Lung (tissue), 12 donors: ENCODE measurements around the gene POMT2. TPM values are rescaled to one million over a fixed set of nuclear protein-coding genes. Genes with fewer than 3 reads are reported as not detected.

ENCODE experiments used
- ATAC-seq: fragments of 200-7000 bp; cut with Tn5 transposase; one replicate; pipeline ENCODE4 v1.9.1; 2020; ENCODE audit warnings: moderate number of reproducible peaks; ENCODE audit not compliant: insufficient read depth, low FRiP score
- DNase-seq, 3 donors: peaks; one replicate each; pipeline ENCODE4 v3.0.0-alpha.2; 2013 to 2017
- H3K27ac ChIP-seq, 2 donors: one replicate each; pipeline ENCODE4 v1.5.1; 2013; ENCODE audit warnings: mild to moderate bottlenecking in 2 of 2, moderate library complexity in 2 of 2, control low read depth in 1 of 2, inconsistent platforms in 1 of 2, low read depth in 1 of 2, low read length in 1 of 2
- H3K27me3 ChIP-seq, 3 donors: one replicate each; pipeline ENCODE4 v1.5.1; 2013; ENCODE audit warnings: low read length in 2 of 3; ENCODE audit not compliant: control insufficient read depth in 3 of 3, insufficient read depth in 3 of 3
- H3K36me3 ChIP-seq, 4 donors: one replicate each; pipeline ENCODE4 v1.5.1; 2013; ENCODE audit warnings: low read length in 4 of 4, mild to moderate bottlenecking in 1 of 4, moderate library complexity in 1 of 4; ENCODE audit not compliant: control insufficient read depth in 4 of 4, insufficient read depth in 4 of 4
- H3K4me1 ChIP-seq, 5 donors: one replicate each; pipeline ENCODE4 v1.5.1; 2013; ENCODE audit warnings: low read length in 5 of 5, mild to moderate bottlenecking in 2 of 5, moderate library complexity in 1 of 5; ENCODE audit not compliant: control insufficient read depth in 5 of 5, insufficient read depth in 5 of 5
- H3K4me3 ChIP-seq: one replicate; pipeline ENCODE4 v1.5.1; 2013; ENCODE audit warnings: mild to moderate bottlenecking, control low read depth, moderate library complexity
- H3K9ac ChIP-seq, 2 donors: one replicate each; pipeline ENCODE4 v1.5.1; 2013; ENCODE audit warnings: low read length in 2 of 2, control low read depth in 1 of 2; ENCODE audit not compliant: insufficient read depth in 1 of 2
- H3K9me3 ChIP-seq, 4 donors: one replicate each; pipeline ENCODE4 v1.5.1; 2013; ENCODE audit warnings: low read length in 3 of 4, mild to moderate bottlenecking in 1 of 4, moderate library complexity in 1 of 4; ENCODE audit not compliant: control insufficient read depth in 4 of 4, insufficient read depth in 3 of 4
- CTCF ChIP-seq: IDR thresholded peaks from 2 replicates; pipeline ENCODE4 v1.5.1; 2012; ENCODE audit warnings: mild to moderate bottlenecking; ENCODE audit errors: control extremely low read depth, extremely low read depth
- WGBS, 2 donors: extraction: QIAGEN DNeasy Blood & Tissue Kit; methylation state at CpG; one replicate each; pipeline ENCODE4 v1.1.7; 2013; 5-methylcytosine and 5-hydroxymethylcytosine counted together
- polyA plus RNA-seq, 2 donors: library from polyadenylated mRNA; stranded (reverse); fragments of 200-250 nt; gene quantifications; one replicate each; pipeline ENCODE4 v1.2.1, GENCODE V29; 2013
- total RNA-seq, 2 donors: library from RNA; depleted of rRNA in 1 of 2; stranded (reverse); fragments of >200 nt in 1 of 2; gene quantifications; one replicate each; pipeline ENCODE4 v1.2.1, GENCODE V29; 2014 to 2021
- donor health status: control.
- donor health status: control.
- donor health status: Bipolar disorder and iron deficiency.
- donor health status: healthy.
- donor health status: DM: yes; HTN: yes; CAD: no.

The POMT2 gene
- total and polyA plus RNA-seq, 4 donors = 10.0 to 43.1 (median 14.2) TPM

DNA sequence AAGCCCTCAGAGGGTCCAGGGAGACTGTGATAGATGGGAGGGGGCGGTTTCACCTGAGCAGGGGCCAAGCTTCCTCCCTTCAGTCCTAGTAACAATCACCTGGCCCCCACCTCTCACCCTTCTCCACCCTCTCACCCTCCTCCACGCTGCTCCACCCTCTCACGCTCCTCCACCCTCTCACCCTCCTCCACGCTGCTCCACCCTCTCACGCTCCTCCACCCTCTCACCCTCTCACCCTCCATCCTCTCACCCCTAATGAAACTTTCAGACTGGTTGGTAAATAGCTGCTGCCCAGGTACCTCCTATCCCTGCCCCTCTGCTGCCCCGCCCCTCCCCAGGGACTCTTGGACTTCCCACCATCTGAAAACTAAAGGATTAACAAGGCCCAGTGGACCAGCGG is 83.9 kb downstream of the POMT2 start:
- Histone ChIP-seq H3K27me3 (peaks cover 0 to 3% (median 0%) of the 10 kb centered on the region in 3 donors), H3K4me1 (no peaks in the 10 kb centered on the region), H3K36me3 (no peaks in the 10 kb centered on the region), H3K4me3 (no peak overlapping the region), H3K27ac (no peak overlapping the region), H3K9me3 (peaks cover 0 to under 1% (median 0%) of the 10 kb centered on the region in 4 donors), H3K9ac (no peak overlapping the region)
- no peak for TF ChIP-seq CTCF
- DNase-seq (no peak), ATAC-seq (no peak)
- WGBS, 2 donors = 69 to 78% methylated on average over 7 of the region's 7 CpGs

DNA sequence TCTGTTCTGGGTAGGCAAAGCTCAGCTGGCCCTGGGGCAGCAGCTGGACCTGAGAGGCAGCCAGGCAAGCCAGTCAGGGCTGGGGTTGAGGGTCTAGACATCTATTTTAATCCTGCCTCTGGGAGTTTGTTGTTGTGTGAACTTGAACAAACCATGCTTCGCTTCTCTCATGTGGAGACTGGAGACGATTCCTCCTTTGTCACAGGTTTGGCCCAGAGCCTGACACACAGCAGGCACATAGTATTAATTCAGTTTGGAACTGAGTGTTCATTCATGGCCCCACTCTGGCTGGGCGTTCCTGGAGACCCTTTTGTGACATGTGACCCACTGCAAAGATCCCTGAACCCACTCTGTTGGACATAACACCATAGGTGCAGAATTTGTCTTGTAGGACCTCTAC is 89.0 kb downstream of the POMT2 start:
- DNase-seq (no peak), ATAC-seq (no peak)
- Histone ChIP-seq H3K36me3 (no peaks in the 10 kb centered on the region), H3K4me3 (no peak overlapping the region), H3K9ac (no peak overlapping the region), H3K4me1 (no peaks in the 10 kb centered on the region), H3K27me3 (peaks cover 0 to 3% (median 0%) of the 10 kb centered on the region in 3 donors), H3K27ac (no peak overlapping the region), H3K9me3 (peaks cover 0 to 6% (median 3%) of the 10 kb centered on the region in 4 donors)
- 72 to 91% methylated on average over 3 of the region's 3 CpGs for whole genome bisulfite sequencing, 2 donors
- no peak for TF ChIP-seq CTCF

GRCh38 chr14:77230914-77231313 is 89.8 kb downstream of the POMT2 start:
- WGBS, 2 donors = 72 to 91% methylated on average over 2 of the region's 2 CpGs
- TF ChIP-seq CTCF = no peak
- H3K9me3 ChIP-seq = peaks cover 0 to 7% (median 3%) of the 10 kb centered on the region in 4 donors
- no peak overlapping the region for H3K9ac ChIP-seq
- no peaks in the 10 kb centered on the region for H3K4me1 ChIP-seq
- H3K27me3 ChIP-seq = peaks cover 0 to 3% (median 0%) of the 10 kb centered on the region in 3 donors
- no peak for DNase-seq
- no peak overlapping the region for H3K27ac ChIP-seq
- H3K36me3 ChIP-seq = no peaks in the 10 kb centered on the region
- H3K4me3 ChIP-seq = no peak overlapping the region
- ATAC-seq = no peak

DNA sequence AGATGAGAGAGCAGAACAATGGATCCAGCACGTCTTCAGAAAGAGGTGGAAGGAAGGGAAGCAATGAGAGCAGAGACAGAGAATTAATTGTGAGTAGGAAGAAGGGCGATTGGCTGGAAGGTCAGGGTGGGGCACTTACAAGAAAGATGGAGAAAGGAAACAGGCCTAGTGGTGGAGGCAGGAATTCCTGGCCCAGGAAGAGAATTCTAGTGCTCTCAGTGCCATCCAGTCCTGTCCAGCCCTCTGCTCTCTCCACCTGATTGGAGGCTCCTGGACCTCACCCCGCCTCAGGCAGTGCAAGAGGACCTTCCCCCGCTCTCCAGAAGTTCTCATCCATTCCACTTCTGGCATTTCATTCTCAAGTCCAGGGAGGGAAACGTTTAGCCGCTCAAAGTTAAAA is 92.6 kb downstream of the POMT2 start:
- H3K36me3 ChIP-seq = no peaks in the 10 kb centered on the region
- H3K27ac ChIP-seq = no peak overlapping the region
- WGBS, 2 donors = 70 to 87% methylated on average over 6 of the region's 6 CpGs
- no peaks in the 10 kb centered on the region for H3K4me1 ChIP-seq
- no peaks in the 10 kb centered on the region for H3K27me3 ChIP-seq
- H3K9ac ChIP-seq = no peak overlapping the region
- no peak overlapping the region for H3K4me3 ChIP-seq
- DNase-seq (no peak), ATAC-seq (no peak)
- peaks cover 0 to 7% (median 3%) of the 10 kb centered on the region in 4 donors for H3K9me3 ChIP-seq
- no peak for TF ChIP-seq CTCF
